Hepatocyte (in vitro differentiated cells): ENCODE data around the gene SLC12A5. TPM values are rescaled to one million over a fixed set of nuclear protein-coding genes. Genes with fewer than 3 reads are reported as not detected.
"Not testable (repeated sequence)": the region's sequence is repeated elsewhere in the genome, so short reads cannot be mapped to it uniquely, and the experiment has no call there.

Source experiments
- DNase-seq: peaks from one replicate; pipeline ENCODE4 v3.0.0-alpha.2; 2016; ENCODE audit warnings: low spot score
- H2AFZ ChIP-seq: fragments of 200-600 bp; sonication (generic); 2 replicates; pipeline ENCODE4 v1.6.0; 2016; ENCODE audit warnings: antibody characterized with exemption, mild to moderate bottlenecking
- H3K27ac ChIP-seq: fragments of 200-600 bp; sonication (generic); 2 replicates; pipeline ENCODE4 v1.5.1; 2016; ENCODE audit warnings: mild to moderate bottlenecking
- H3K27me3 ChIP-seq: fragments of 200-600 bp; sonication (generic); 2 replicates; pipeline ENCODE4 v1.6.1; 2016
- H3K36me3 ChIP-seq: fragments of 200-600 bp; sonication (generic); replicated peaks from 2 replicates; pipeline ENCODE4 v1.5.1; 2016; ENCODE audit warnings: low read depth; ENCODE audit not compliant: insufficient read depth
- H3K4me1 ChIP-seq: fragments of 200-600 bp; sonication (generic); 2 replicates; pipeline ENCODE4 v1.5.1; 2016; ENCODE audit warnings: mild to moderate bottlenecking, moderate library complexity; ENCODE audit not compliant: insufficient read depth
- H3K4me2 ChIP-seq: fragments of 200-600 bp; sonication (generic); 2 replicates; pipeline ENCODE4 v1.6.0; 2016
- H3K4me3 ChIP-seq: fragments of 200-600 bp; sonication (generic); 2 replicates; pipeline ENCODE4 v1.5.1; 2016; ENCODE audit warnings: mild to moderate bottlenecking
- H3K79me2 ChIP-seq: fragments of 200-600 bp; sonication (generic); 2 replicates; pipeline ENCODE4 v1.6.0; 2017; ENCODE audit warnings: mild to moderate bottlenecking
- H3K9me2 ChIP-seq: fragments of 200-600 bp; sonication (generic); replicated peaks from 2 replicates; pipeline ENCODE4 v1.6.0; 2017; ENCODE audit warnings: mild to moderate bottlenecking; ENCODE audit not compliant: insufficient read depth
- H3K9me3 ChIP-seq: fragments of 200-600 bp; sonication (generic); 2 replicates; pipeline ENCODE4 v1.5.1; 2016; ENCODE audit warnings: low read depth, mild to moderate bottlenecking
- H4K20me1 ChIP-seq: fragments of 200-600 bp; sonication (generic); 2 replicates; pipeline ENCODE4 v1.6.0; 2016; ENCODE audit warnings: mild to moderate bottlenecking; ENCODE audit not compliant: insufficient read depth, poor library complexity, severe bottlenecking
- CTCF ChIP-seq: fragments of 200-600 bp; sonication (generic); IDR thresholded peaks from 2 replicates; pipeline ENCODE4 v1.5.1; 2016; ENCODE audit warnings: antibody characterized with exemption, mild to moderate bottlenecking; ENCODE audit not compliant: poor library complexity
- EZH2 ChIP-seq: fragments of 200-600 bp; sonication (generic); IDR thresholded peaks from 2 replicates; pipeline ENCODE4 v1.6.1; 2016; ENCODE audit warnings: antibody characterized with exemption, mild to moderate bottlenecking, borderline replicate concordance
- EZH2phosphoT487 ChIP-seq: fragments of 200-600 bp; sonication (generic); IDR thresholded peaks from one replicate; pipeline ENCODE4 v1.6.1; 2018; ENCODE audit warnings: antibody characterized with exemption, mild to moderate bottlenecking, low read depth, moderate library complexity; ENCODE audit not compliant: unreplicated experiment, severe bottlenecking
- WGBS: methylation state at CpG from one replicate; pipeline ENCODE4 v1.1.6; 2016; ENCODE audit warnings: low lambda C conversion rate; ENCODE audit errors: missing lambda C conversion rate; 5-methylcytosine and 5-hydroxymethylcytosine counted together
- polyA plus RNA-seq: library from polyadenylated mRNA; unstranded; fragments of >200 nt; fragmentation: Nextera tagmentation; extraction: Ambion mirVana; gene quantifications from 2 replicates; pipeline ENCODE4 v1.2.1, GENCODE V29; 2016
- total RNA-seq: library from RNA; depleted of rRNA; stranded (reverse); fragments of >200 nt; gene quantifications from 2 replicates; pipeline ENCODE4 v1.2.3, GENCODE V29; 2014

The SLC12A5 gene
- total and polyA plus RNA-seq, 2 experiments from 2014 or later = 0.57 to 3.1 TPM

- WGBS = 70% methylated on average over 7 of the region's 7 CpGs
- no peak overlapping the region for H2AFZ ChIP-seq
- no peak for DNase-seq
Measured at GRCh38 chr20:45985573-45985972, 43.4 kb upstream of the SLC12A5 start.

GRCh38 chr20:45987108-45987780 lies 41.8 kb upstream of the SLC12A5 start:
- H3K9me2 ChIP-seq = no peaks in the 10 kb centered on the region
- no peaks in the 10 kb centered on the region for H4K20me1 ChIP-seq
- H2AFZ ChIP-seq = no peak overlapping the region
- no peaks in the 10 kb centered on the region for H3K27me3 ChIP-seq
- H3K9me3 ChIP-seq = no peaks in the 10 kb centered on the region
- TF ChIP-seq EZH2phosphoT487 (no peak), EZH2 (no peak), CTCF (peak; percentile 73)
- H3K4me2 ChIP-seq = no peak overlapping the region
- H3K79me2 ChIP-seq = no peaks in the 10 kb centered on the region
- no peak overlapping the region for H3K27ac ChIP-seq
- H3K4me1 ChIP-seq = no peaks in the 10 kb centered on the region
- 13% methylated on average over 16 of the region's 16 CpGs for WGBS
- H3K4me3 ChIP-seq = no peak overlapping the region
- peak; percentile 83 for DNase-seq
- no peaks in the 10 kb centered on the region for H3K36me3 ChIP-seq

More at GRCh38 chr20:45985573-45985972, 43.4 kb upstream of the SLC12A5 start:
- Histone ChIP-seq H3K4me2 (no peak overlapping the region), H3K79me2 (no peaks in the 10 kb centered on the region), H3K4me3 (no peak overlapping the region), H3K4me1 (no peaks in the 10 kb centered on the region), H3K27me3 (no peaks in the 10 kb centered on the region), H3K27ac (no peak overlapping the region), H3K36me3 (no peaks in the 10 kb centered on the region), H4K20me1 (no peaks in the 10 kb centered on the region), H3K9me2 (no peaks in the 10 kb centered on the region), H3K9me3 (no peaks in the 10 kb centered on the region)
- TF ChIP-seq EZH2phosphoT487 = no peak
- TF ChIP-seq EZH2 = no peak

- H2AFZ ChIP-seq, H3K4me3 ChIP-seq, H3K9me2 ChIP-seq, H4K20me1 ChIP-seq, H3K4me1 ChIP-seq, H3K27ac ChIP-seq, H3K36me3 ChIP-seq, H3K79me2 ChIP-seq, H3K4me2 ChIP-seq, H3K27me3 ChIP-seq, H3K9me3 ChIP-seq, DNase-seq: not testable (repeated sequence)
- WGBS = 81% methylated on average over 6 of the region's 6 CpGs
Measured at GRCh38 chr20:45988830-45989229, 40.2 kb upstream of the SLC12A5 start.

GRCh38 chr20:45991616-45992015 lies 37.4 kb upstream of the SLC12A5 start:
- H3K36me3 ChIP-seq = no peaks in the 10 kb centered on the region
- DNase-seq = no peak
- H4K20me1 ChIP-seq = no peaks in the 10 kb centered on the region
- no peak for TF ChIP-seq CTCF
- TF ChIP-seq EZH2phosphoT487 = no peak
- no peak for TF ChIP-seq EZH2
- H3K27ac ChIP-seq = no peak overlapping the region
- H3K4me2 ChIP-seq = no peak overlapping the region
- no peaks in the 10 kb centered on the region for H3K79me2 ChIP-seq
- no peaks in the 10 kb centered on the region for H3K27me3 ChIP-seq
- peaks cover 4% of the 10 kb centered on the region for H3K4me1 ChIP-seq
- no peak overlapping the region for H2AFZ ChIP-seq
- 86% methylated on average over 3 of the region's 3 CpGs for WGBS
- H3K9me3 ChIP-seq = no peaks in the 10 kb centered on the region
- no peak overlapping the region for H3K4me3 ChIP-seq
- H3K9me2 ChIP-seq = no peaks in the 10 kb centered on the region
